Measurements from ENCODE around the gene SYNE1.

Gene SYNE1

DNA sequence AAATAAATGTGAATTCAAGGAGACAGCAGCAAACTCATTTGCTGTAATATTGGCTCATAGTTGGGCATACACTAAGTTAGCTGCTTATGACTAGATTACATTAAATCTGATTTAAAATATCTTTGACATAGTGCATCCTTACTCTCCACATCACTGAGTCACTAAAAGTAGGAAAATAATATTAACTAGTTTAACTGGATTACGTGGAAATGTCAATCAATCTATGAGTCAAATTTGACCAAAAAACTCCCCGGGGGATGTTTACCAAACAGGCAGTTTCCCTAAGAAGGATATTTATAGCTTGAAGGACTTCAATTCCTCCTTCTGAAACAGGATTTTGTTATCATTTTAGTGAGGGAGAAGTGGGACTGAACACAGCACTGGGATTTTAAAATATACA lies 463.2 kb downstream of the SYNE1 start:
- H3K4me3 ChIP-seq (ENCODE audit: low read depth, low read length): no peak overlapping the region
- H3K9me3 ChIP-seq (ENCODE audit: control insufficient read depth, insufficient read depth, low read depth, low read length): no peaks in the 10 kb centered on the region
- H3K4me1 ChIP-seq (ENCODE audit: control insufficient read depth, insufficient read depth, low read length): no peaks in the 10 kb centered on the region
- no peak overlapping the region for H3K27ac ChIP-seq (ENCODE audit: low read depth, low read length)
- no peak overlapping the region for H3K9ac ChIP-seq (ENCODE audit: low read length)
- no peaks in the 10 kb centered on the region for H3K36me3 ChIP-seq (ENCODE audit: control insufficient read depth, insufficient read depth, low read length)
- no peaks in the 10 kb centered on the region for H3K27me3 ChIP-seq (ENCODE audit: control insufficient read depth, insufficient read depth, low read length)

- Histone ChIP-seq H3K27me3 (ENCODE audit: control insufficient read depth, insufficient read depth, low read length) (no peaks in the 10 kb centered on the region), H3K36me3 (ENCODE audit: control insufficient read depth, insufficient read depth, low read length) (no peaks in the 10 kb centered on the region), H3K27ac (ENCODE audit: low read depth, low read length) (no peak overlapping the region), H3K4me3 (ENCODE audit: low read depth, low read length) (no peak overlapping the region), H3K9me3 (ENCODE audit: control insufficient read depth, insufficient read depth, low read depth, low read length) (no peaks in the 10 kb centered on the region), H3K4me1 (ENCODE audit: control insufficient read depth, insufficient read depth, low read length) (no peaks in the 10 kb centered on the region), H3K9ac (ENCODE audit: low read length) (no peak overlapping the region)
Measured at GRCh38 chr6:152173321-152173720, 463.8 kb downstream of the SYNE1 start.

DNA sequence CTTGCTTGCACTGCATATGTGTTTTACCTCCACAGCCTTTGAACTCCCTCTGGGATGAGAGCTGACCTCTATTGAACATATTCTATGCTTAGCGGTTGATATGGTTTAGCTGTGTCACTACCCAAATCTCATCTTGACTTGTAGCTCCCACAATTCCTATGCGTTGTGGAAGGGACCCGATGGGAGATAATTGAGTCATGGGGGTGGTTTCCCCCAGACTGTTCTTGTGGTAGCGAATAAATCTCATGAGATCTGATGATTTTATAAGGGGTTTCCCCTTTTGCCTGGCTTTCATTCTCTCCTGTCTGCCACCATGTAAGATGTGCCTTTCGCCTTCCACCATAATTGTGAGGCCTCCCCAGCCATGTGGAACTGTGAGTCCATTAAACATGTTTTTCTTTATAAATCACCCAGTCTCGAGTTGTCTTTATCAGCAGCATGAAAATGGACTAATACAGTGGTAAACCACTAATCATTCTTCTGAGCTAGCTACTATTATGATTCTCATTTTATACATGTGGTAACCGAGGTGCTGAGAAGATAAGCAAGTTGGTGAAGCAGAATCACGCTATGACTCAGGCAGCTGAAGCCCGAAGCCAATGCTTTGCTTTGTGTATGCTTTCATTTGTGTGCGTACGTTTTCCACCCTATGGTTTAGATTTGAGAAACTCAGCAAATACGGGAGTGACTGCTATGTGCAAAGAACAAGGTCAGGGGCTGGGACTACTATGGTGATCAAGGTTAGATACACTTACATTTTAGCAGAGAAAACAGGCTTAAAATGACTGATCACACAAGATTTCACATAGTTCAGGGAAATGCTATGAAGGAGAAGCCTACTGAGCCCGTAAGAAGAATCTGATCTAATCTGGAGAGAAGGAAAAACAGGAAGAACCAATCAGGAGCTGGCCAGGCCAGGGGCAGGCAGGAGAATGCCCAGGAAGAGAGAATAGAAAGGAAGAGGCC lies 466.2 kb downstream of the SYNE1 start:
- H3K27me3 ChIP-seq (ENCODE audit: control insufficient read depth, insufficient read depth, low read length): no peaks in the 10 kb centered on the region
- no peak overlapping the region for H3K9ac ChIP-seq (ENCODE audit: low read length)
- no peak overlapping the region for H3K27ac ChIP-seq (ENCODE audit: low read depth, low read length)
- no peak overlapping the region for H3K4me3 ChIP-seq (ENCODE audit: low read depth, low read length)
- no peaks in the 10 kb centered on the region for H3K9me3 ChIP-seq (ENCODE audit: control insufficient read depth, insufficient read depth, low read depth, low read length)
- H3K4me1 ChIP-seq (ENCODE audit: control insufficient read depth, insufficient read depth, low read length): no peaks in the 10 kb centered on the region
- no peaks in the 10 kb centered on the region for H3K36me3 ChIP-seq (ENCODE audit: control insufficient read depth, insufficient read depth, low read length)

- Histone ChIP-seq H3K9ac (ENCODE audit: low read length) (no peak overlapping the region), H3K36me3 (ENCODE audit: control insufficient read depth, insufficient read depth, low read length) (no peaks in the 10 kb centered on the region), H3K4me3 (ENCODE audit: low read depth, low read length) (no peak overlapping the region), H3K27ac (ENCODE audit: low read depth, low read length) (no peak overlapping the region), H3K9me3 (ENCODE audit: control insufficient read depth, insufficient read depth, low read depth, low read length) (no peaks in the 10 kb centered on the region), H3K27me3 (ENCODE audit: control insufficient read depth, insufficient read depth, low read length) (no peaks in the 10 kb centered on the region), H3K4me1 (ENCODE audit: control insufficient read depth, insufficient read depth, low read length) (no peaks in the 10 kb centered on the region)
Measured at GRCh38 chr6:152170313-152170701, 466.9 kb downstream of the SYNE1 start.

DNA sequence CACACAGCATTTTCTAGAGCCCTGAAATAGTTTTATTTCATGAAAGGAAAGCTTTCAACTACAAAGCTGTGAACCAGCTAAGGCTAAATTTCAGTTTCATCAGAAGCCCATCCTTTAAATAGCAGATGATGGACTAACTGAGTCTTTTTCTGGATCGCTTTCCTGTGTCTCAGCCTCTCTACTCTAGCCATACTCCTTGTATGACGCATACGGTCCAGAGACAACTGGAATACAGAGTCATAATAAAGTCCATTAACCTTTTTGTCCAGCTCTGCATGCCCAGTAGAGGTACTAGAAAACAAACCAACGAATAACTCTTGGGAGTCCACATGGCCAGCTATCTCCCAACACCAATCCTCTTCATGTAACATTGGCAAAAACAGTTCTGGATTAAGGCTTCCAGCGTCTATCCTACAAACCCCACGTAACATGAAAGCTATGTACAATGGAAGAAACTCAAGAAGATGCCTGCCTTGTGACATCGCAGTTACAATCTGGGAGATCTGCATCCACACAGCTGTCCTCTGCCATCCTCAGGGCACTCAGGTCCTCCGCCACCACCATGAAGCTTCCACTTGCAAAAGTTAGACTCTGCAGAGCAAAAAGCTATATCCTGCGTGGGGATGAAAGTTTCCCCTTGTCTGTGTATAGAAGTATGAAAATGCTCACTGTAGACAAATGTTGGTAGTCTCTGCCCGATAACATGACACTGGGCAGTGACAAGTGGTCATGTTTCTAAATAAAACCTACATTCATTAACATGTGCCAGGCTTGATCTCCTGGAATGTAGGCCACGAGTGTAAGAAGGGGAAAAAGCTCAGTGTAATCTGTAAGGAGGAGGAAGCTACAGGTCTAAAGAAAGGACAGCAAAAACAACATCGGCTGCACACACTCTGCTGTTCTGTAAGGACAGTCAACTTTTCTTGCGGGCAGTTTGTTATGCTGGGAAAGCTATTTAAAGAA lies 469.2 kb downstream of the SYNE1 start:
- H3K9ac ChIP-seq (ENCODE audit: low read length): no peak overlapping the region

DNA sequence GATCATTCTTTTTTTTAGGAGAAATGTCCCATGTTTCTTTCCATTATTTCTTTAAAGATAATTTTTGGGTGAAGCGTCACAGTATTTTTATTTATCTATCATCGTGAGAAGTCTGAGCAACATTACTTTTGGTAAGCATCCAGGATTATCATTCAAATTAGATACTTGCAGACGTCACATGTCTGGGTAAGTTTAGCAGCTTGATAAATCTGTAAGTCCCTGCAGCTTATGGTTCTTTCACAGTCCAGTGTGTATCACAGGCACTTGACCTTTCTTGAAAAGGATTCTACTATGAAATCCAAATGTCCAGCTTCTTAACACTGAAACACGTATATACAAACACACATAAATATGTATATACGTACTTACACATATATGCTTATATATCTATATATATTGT lies 470.3 kb downstream of the SYNE1 start:
- Histone ChIP-seq H3K9ac (ENCODE audit: low read length) (no peak overlapping the region), H3K27me3 (ENCODE audit: control insufficient read depth, insufficient read depth, low read length) (no peaks in the 10 kb centered on the region), H3K9me3 (ENCODE audit: control insufficient read depth, insufficient read depth, low read depth, low read length) (no peaks in the 10 kb centered on the region), H3K27ac (ENCODE audit: low read depth, low read length) (no peak overlapping the region), H3K36me3 (ENCODE audit: control insufficient read depth, insufficient read depth, low read length) (no peaks in the 10 kb centered on the region), H3K4me3 (ENCODE audit: low read depth, low read length) (no peak overlapping the region), H3K4me1 (ENCODE audit: control insufficient read depth, insufficient read depth, low read length) (0 out of 2 replicates have a peak, but pooled peaks cover 3% of the 10 kb centered on the region)

More for the DNA sequence above, 469.2 kb downstream of the SYNE1 start:
- Histone ChIP-seq H3K4me1 (ENCODE audit: control insufficient read depth, insufficient read depth, low read length) (no peaks in the 10 kb centered on the region), H3K27me3 (ENCODE audit: control insufficient read depth, insufficient read depth, low read length) (no peaks in the 10 kb centered on the region), H3K27ac (ENCODE audit: low read depth, low read length) (no peak overlapping the region), H3K4me3 (ENCODE audit: low read depth, low read length) (no peak overlapping the region), H3K9me3 (ENCODE audit: control insufficient read depth, insufficient read depth, low read depth, low read length) (no peaks in the 10 kb centered on the region), H3K36me3 (ENCODE audit: control insufficient read depth, insufficient read depth, low read length) (no peaks in the 10 kb centered on the region)

GRCh38 chr6:152166497-152166896 lies 470.7 kb downstream of the SYNE1 start:
- Histone ChIP-seq H3K36me3 (ENCODE audit: control insufficient read depth, insufficient read depth, low read length) (no peaks in the 10 kb centered on the region), H3K4me3 (ENCODE audit: low read depth, low read length) (no peak overlapping the region), H3K9me3 (ENCODE audit: control insufficient read depth, insufficient read depth, low read depth, low read length) (no peaks in the 10 kb centered on the region), H3K9ac (ENCODE audit: low read length) (no peak overlapping the region), H3K27ac (ENCODE audit: low read depth, low read length) (no peak overlapping the region), H3K4me1 (ENCODE audit: control insufficient read depth, insufficient read depth, low read length) (0 out of 2 replicates have a peak, but pooled peaks cover 6% of the 10 kb centered on the region), H3K27me3 (ENCODE audit: control insufficient read depth, insufficient read depth, low read length) (no peaks in the 10 kb centered on the region)

DNA sequence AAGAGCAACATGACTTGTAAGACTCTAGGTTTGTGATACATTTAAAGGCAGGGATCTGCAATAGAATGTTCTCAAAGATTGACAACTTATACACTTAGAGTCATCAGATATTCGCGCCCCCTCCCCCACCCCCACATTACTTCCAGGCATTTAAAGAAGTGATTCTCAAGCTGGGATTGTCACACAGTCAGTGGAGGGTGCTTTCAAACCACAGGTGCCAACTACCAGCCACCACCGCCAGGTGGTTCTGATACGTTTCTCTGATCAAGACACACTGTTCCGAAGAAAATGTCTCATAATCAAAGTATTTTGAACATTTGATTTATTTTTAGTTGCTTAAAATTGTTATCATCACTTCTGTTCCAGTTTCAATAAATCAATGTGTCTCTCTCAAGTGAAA lies 472.2 kb downstream of the SYNE1 start:
- Histone ChIP-seq H3K27ac (ENCODE audit: low read depth, low read length) (no peak overlapping the region), H3K36me3 (ENCODE audit: control insufficient read depth, insufficient read depth, low read length) (no peaks in the 10 kb centered on the region), H3K4me3 (ENCODE audit: low read depth, low read length) (no peak overlapping the region), H3K4me1 (ENCODE audit: control insufficient read depth, insufficient read depth, low read length) (0 out of 2 replicates have a peak, but pooled peaks cover 6% of the 10 kb centered on the region), H3K9ac (ENCODE audit: low read length) (no peak overlapping the region), H3K27me3 (ENCODE audit: control insufficient read depth, insufficient read depth, low read length) (no peaks in the 10 kb centered on the region), H3K9me3 (ENCODE audit: control insufficient read depth, insufficient read depth, low read depth, low read length) (no peaks in the 10 kb centered on the region)

GRCh38 chr6:152161501-152161900 lies 475.7 kb downstream of the SYNE1 start:
- Histone ChIP-seq H3K4me3 (ENCODE audit: low read depth, low read length) (no peak overlapping the region), H3K9ac (ENCODE audit: low read length) (no peak overlapping the region), H3K9me3 (ENCODE audit: control insufficient read depth, insufficient read depth, low read depth, low read length) (no peaks in the 10 kb centered on the region), H3K4me1 (ENCODE audit: control insufficient read depth, insufficient read depth, low read length) (0 out of 2 replicates have a peak, but pooled peaks cover 6% of the 10 kb centered on the region), H3K36me3 (ENCODE audit: control insufficient read depth, insufficient read depth, low read length) (no peaks in the 10 kb centered on the region), H3K27me3 (ENCODE audit: control insufficient read depth, insufficient read depth, low read length) (no peaks in the 10 kb centered on the region), H3K27ac (ENCODE audit: low read depth, low read length) (no peak overlapping the region)

DNA sequence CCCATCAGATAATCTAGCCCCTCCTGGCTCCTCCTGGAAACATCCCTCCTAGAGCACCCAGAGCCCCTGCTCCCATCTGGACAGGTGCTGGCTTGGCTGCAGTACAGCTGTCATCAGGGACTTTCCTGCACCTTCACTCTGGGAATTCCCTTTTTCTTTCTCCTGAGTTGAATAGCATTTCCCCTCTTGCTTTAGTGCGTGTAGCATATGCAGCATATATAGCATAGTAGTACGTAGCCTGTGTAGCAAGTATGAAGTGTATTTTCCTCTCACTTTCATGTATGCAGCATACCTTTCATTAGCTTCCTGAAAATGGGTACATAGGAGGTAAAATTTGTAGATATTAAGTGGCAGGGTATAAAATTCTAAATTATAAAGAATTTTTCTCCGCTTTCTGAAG lies 476.8 kb downstream of the SYNE1 start:
- H3K9ac ChIP-seq (ENCODE audit: low read length): no peak overlapping the region
- no peaks in the 10 kb centered on the region for H3K9me3 ChIP-seq (ENCODE audit: control insufficient read depth, insufficient read depth, low read depth, low read length)
- H3K4me3 ChIP-seq (ENCODE audit: low read depth, low read length): no peak overlapping the region
- no peaks in the 10 kb centered on the region for H3K27me3 ChIP-seq (ENCODE audit: control insufficient read depth, insufficient read depth, low read length)
- no peaks in the 10 kb centered on the region for H3K36me3 ChIP-seq (ENCODE audit: control insufficient read depth, insufficient read depth, low read length)
- H3K4me1 ChIP-seq (ENCODE audit: control insufficient read depth, insufficient read depth, low read length): 0 out of 2 replicates have a peak, but pooled peaks cover 6% of the 10 kb centered on the region
- no peak overlapping the region for H3K27ac ChIP-seq (ENCODE audit: low read depth, low read length)

DNA sequence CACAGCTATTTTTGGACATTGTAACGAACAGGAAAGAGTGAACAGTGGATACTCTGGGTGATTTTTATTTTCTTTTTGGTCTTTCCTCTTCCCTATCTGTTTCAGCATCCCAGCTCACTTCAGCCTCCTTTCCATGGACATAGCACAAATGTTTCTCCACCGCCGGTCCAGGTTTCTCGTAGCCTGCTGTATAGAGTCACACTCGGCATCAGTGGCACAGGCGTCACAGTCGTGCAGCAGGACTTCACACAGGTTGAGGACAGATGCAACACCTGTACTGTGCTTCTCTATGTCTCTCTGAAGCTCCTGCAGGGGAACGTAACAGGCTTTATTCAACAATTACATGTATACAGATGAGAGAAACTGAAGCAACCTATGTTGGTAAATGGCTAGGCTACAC lies 481.4 kb downstream of the SYNE1 start:
- no peak overlapping the region for H3K27ac ChIP-seq (ENCODE audit: low read depth, low read length)
- H3K4me3 ChIP-seq (ENCODE audit: low read depth, low read length): no peak overlapping the region
- no peaks in the 10 kb centered on the region for H3K27me3 ChIP-seq (ENCODE audit: control insufficient read depth, insufficient read depth, low read length)
- H3K9me3 ChIP-seq (ENCODE audit: control insufficient read depth, insufficient read depth, low read depth, low read length): no peaks in the 10 kb centered on the region
- no peaks in the 10 kb centered on the region for H3K36me3 ChIP-seq (ENCODE audit: control insufficient read depth, insufficient read depth, low read length)
- no peaks in the 10 kb centered on the region for H3K4me1 ChIP-seq (ENCODE audit: control insufficient read depth, insufficient read depth, low read length)
- no peak overlapping the region for H3K9ac ChIP-seq (ENCODE audit: low read length)

Measured in HUES6 (cell line).